Posterior vena cava (tissue), 2 donors: ENCODE data around the gene ARFGAP2. TPM values are rescaled to one million over a fixed set of nuclear protein-coding genes. Genes with fewer than 3 reads are reported as not detected.

Source experiments
- DNase-seq: peaks from one replicate; pipeline ENCODE4 v3.0.0-alpha.2; 2020; ENCODE audit warnings: low spot score
- intact Hi-C, 2 donors: fragments of 100-400 bp; cut with DNase I; formaldehyde crosslinking; loops; one replicate each; pipeline versions ENCODE4 v1.14.1 to v1.14.2; 2022 to 2023
- total RNA-seq, 2 donors: library from RNA; stranded (reverse); fragmentation: NEBNext Ultra II Directional; extraction: Animal tissue kit (Norgen Biotek cat#: 25700); gene quantifications; one replicate each; pipeline ENCODE4 v1.2.1, GENCODE V29; 2021
- donor health status: DM: yes; HTN: yes; CAD: no.
- donor health status: DM: yes; HTN: yes; CAD: no.

ARFGAP2 gene
- total RNA-seq, 2 donors from 2014 or later = 49.4 to 58.5 TPM

DNA sequence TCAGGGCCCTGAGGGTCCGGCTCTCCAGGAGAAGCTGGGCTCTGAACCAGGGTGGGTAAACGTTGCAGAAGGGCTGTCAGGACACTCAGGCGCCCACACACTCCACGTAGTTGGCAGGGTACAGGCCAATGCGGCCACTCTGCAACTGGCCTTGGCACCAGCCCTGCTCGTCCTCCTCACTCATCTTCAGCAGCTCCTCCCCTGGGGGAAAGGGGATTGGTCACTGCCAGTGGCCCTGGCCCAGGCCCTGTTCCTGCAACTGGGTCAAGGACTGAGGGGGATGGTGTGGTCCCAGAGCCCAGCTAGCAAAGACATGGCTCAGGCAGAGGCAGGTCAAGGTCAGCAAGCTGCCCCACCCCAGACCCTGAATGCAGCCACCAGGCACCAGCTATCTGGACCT lies 1.2 kb upstream of the ARFGAP2 start:
- DNase-seq = no peak
- intact Hi-C loops = loop anchor here in 1 of 2 donors (5.0 to 10.0 kb wide), 2 partner anchors 39 to 177 kb away; partner anchors contain the start of gene MYBPC3

DNA sequence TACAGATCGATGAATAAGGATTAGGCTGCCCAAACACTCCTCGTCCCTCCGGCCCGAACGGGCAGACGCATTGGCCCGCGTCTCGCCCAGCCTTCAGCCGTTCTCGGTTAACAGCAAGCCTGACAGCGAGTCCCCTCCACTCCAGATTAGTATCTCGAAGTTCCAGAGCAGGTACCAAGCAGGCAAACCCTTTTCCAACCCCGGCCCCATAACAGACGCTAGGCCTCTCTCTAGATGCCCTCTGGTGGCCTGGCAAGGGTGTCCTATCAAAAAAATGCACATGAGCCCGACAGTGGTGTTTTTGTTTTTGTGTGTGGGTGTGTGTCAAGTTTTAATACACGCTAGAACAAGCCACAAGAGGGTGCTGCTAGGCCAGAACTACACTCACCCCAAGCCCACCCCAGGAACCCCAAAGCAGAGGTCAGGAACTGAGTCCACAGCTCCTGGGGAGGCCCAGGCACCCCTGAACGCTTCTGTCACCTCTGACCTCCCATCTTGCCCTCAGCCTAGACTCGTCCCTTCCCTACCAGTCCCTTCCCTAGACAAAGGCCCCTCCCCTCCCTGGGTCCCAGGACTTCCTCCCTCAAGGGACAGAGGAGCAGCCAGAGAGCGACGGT lies 658 bp upstream of the ARFGAP2 start:
- no peak for DNase-seq

DNA sequence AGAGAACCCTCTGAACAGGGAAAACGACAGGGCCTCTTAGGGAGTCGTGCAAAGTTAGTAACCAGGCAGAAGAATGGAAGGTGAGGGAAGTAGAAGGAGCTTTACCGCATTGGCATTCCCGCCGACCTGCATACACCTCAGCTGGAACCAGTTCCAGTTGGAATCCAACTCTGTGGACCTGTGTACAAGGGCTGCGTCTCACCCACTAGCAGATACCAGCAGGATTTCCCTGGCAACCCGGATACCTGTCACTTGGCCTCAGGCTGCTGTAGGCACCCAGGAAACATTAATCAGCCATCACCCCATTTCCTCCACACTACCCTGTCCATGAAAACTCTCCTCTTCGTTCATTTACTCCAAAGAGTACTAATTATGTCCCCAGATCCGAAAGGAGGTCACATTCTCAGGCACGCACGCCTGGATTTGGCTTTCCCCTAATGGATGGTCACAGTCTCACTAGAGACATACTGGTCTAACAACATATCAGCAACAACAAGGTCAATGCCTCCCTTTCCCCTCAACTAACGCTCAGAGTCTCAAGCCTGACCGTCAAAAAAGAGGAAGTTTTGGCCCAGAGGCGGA lies 842 bp downstream of the ARFGAP2 start:
- no peak for DNase-seq
- intact Hi-C loops = loop anchor here in 1 of 2 donors (5.0 to 10.0 kb wide), 2 partner anchors 41 to 179 kb away; partner anchors contain the start of gene MYBPC3

More for the DNA sequence above, 658 bp upstream of the ARFGAP2 start:
- intact Hi-C loops = loop anchor here in 1 of 2 donors (5.0 to 10.0 kb wide), 2 partner anchors 40 to 177 kb away; partner anchors contain the start of gene MYBPC3

DNA sequence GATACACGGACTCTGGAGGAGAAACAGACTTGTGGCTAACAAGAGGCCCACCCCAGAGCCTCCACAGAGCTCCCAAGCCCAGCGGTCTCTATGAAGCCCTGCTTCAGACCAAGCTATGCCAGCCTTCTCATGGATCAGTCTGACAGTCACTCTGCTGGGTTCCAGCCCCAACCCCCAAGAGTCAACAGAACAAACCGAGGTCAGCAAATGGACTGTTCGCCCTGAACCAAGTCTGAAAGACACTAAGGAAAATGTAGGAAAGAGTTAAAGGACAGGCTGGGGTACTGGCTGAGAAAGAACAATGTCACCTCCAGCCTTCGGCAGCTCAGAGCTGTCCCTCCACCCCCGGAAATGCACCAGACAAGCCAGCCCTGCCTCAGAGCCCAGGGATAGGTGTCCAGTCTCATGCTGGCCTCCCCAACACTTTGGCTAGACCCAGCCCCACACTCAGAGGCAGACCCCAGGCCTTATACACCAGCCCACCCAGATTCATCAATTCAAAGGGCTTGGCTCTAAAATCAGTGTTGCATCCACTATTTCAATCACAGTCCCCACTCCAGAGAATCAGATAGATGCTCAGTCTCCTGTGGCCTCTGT lies 3.8 kb downstream of the ARFGAP2 start:
- intact Hi-C loops = loop anchor here in 1 of 2 donors (10.0 kb wide), 1 partner anchor 182 kb away; the partner anchor contains the start of gene MYBPC3
- DNase-seq = no peak

DNA sequence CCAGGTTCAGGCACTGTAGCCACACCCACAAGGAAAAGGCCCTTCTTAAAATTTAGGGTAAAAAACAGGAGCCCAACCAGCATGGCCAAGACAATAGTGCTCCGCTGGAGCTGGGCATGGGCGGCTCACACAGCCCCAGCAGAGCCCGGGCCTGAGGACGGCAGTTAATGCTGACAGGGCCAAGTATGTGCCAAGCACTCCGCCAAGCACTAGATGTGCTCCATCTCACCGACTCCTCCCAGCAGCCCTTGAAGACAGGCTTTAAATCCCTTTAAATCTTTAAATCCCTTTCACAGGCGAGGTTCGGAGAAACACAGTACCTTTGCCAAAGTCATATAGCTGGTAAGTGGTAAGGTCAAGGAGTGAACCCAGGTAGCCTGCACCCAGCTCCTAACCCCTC lies 4.8 kb downstream of the ARFGAP2 start:
- intact Hi-C loops = loop anchor here in 1 of 2 donors (10.0 kb wide), 1 partner anchor 183 kb away; the partner anchor contains the start of gene MYBPC3
- DNase-seq = no peak

DNA sequence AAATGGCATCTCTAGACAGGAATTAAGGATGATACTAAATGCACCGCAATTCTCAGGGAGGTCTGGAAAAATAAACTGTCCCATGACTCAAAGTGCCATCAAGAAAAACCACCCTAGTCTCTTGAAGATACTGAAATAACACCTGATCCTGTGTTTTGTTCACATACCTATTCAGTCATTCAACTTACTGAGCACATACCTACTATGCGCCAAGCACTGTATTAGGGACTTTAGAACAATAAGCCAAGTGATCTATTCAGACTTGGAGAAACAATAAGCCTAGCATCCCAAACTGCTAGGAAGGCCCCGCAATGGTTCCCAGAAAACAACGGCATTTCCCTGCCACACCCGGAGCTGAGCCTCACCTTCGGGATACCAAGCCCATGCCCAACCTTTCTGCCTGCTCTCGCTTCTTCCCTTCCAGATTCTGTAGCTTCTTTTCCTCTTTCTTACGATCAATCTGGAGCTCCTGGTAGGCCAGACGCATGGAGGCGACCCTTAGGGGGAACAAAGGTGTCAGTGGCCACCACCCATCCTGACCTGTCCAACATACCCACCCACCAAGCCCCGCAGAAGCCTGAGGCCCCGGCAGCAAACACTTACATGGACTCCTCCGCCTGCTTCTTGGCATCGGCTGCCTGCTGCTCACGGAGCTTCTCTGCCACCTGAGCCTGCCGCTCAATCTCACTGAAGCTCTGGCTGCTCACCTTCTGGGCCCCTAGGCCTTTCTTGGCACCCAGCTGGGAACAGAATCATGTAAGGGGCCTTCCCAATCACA lies 5.4 kb downstream of the ARFGAP2 start:
- intact Hi-C loops = loop anchor here in 1 of 2 donors (10.0 kb wide), 1 partner anchor 184 kb away; the partner anchor contains the start of gene MYBPC3
- no peak for DNase-seq

DNA sequence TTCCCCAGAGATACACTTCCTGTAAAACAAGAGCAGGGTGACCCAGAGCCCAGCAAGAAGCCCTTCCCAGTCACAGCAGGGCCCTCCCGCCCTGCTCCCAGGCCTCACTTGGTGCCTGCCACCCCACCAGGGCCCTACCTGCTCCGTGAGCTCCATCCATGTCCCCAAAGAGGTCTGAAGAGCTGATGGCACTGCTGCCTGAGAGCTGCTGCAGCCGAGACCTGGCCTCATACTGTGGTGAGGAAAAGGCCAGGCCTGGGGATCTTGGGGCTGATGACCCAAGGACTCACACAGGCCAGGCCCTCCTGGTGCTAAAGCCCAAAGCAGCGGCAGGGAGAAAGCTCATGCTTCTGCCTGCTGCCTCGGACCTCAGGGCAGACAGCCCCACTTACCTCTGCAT lies 10.3 kb downstream of the ARFGAP2 start:
- intact Hi-C loops = no loop called here

DNA sequence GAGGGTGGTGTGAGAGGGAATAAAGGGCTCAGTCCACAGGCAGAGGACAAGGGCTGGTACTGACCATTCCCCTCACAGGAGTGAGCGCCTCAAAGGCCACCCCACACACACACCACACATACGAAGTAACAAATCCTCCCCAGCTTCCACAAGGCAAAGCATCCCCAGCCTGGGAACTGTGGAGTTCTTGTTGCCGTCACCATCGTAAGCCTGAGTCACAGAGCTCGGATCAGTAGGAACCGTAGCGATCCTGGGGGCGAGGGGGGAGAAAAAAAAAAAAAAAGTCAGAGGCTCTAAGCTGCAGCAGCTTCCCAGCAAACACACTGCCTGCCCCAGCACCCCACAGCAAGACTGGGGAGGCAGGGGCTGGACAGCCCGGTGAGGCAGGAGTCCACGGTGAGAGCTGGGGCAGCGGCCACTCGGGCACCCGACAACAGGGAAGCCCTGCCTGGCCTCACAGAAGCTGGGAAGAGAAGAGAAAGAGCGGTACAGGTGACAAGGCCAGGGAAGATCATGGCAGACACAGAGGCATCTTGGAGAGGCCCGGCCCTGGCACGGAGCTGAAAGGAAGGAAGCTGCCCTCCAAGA lies 11.3 kb downstream of the ARFGAP2 start:
- intact Hi-C loops = no loop called here
- no peak for DNase-seq

More for the DNA sequence above, 10.3 kb downstream of the ARFGAP2 start:
- no peak for DNase-seq

DNA sequence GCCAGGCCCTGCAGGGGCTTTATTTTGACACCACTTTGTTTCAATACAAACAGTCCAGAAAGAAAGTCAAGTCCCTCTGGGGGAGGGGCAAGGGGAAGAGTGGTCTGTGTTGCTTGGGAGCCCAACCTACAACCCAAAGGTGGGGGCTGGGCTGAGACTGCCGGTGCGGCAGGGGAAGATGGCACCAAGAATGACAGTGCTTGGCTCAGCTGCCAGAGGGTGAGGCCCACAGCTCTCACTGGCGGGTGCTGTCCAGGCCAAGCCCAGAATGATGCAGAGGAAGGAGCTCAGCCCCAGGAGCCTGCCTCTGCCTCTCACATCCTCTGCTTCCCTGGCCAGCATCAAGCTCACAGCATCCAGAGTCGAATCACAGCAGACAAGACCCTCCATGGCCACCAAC lies 12.4 kb downstream of the ARFGAP2 start:
- no peak for DNase-seq
- intact Hi-C loops = no loop called here

DNA sequence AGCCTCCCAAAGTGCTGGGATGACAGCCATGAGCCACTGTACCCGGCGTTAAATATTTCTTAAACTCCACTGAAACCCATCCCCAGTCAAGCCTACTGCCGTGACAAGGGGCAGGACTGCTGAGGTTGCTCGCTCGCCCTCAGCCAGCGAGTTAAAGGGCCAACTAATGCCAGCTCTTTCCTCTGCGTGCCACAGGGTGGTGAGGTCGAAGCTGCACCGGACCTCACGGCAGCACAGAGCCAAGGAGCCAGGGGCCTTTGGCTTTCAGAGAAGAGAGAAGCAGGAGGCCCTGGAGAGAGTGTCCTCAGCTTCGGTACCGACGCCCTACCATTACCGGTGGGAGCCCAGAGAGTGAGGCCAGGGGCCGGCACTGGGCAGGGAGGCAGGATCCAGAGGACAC lies 12.8 kb downstream of the ARFGAP2 start:
- intact Hi-C loops = no loop called here
- no peak for DNase-seq

DNA sequence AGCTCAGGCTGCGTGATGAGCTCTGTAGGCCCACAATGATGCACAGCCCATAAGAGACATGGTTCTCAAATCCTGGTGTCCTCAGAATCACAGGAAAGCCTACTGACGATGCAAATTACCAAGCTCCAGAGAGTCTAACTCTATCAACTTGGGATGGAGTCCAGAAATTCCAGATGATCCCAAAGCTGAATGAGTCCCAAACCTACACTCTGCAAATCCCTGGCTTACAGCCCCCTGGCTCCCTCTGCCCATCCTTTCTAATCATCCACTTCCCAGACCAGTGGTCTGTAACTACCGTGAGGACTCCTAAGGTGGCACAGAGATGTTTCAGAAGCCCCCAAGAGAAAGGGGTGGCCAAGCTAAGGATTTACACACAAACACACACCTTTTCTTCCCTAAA lies 13.5 kb downstream of the ARFGAP2 start:
- DNase-seq = no peak
- intact Hi-C loops = no loop called here

DNA sequence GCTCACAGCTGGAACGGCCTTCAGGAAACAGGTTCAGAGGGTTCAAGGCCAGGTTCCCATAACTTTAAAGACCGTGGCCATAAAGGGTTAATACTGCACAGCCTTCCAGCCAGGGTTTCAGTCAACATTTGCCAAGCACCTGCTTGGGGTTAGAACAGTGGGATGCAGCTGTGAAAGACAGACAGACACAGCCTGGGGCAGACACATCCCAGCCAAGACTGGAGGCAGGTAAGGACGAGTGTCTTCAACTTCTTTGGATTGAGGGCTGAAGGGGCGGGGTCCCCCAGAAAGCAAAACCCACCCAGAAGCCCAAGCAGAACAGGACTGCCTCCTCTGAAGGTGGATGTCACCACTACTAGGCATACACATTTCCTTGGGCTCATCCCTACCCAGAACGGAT lies 14.3 kb downstream of the ARFGAP2 start:
- DNase-seq = no peak
- intact Hi-C loops = no loop called here

DNA sequence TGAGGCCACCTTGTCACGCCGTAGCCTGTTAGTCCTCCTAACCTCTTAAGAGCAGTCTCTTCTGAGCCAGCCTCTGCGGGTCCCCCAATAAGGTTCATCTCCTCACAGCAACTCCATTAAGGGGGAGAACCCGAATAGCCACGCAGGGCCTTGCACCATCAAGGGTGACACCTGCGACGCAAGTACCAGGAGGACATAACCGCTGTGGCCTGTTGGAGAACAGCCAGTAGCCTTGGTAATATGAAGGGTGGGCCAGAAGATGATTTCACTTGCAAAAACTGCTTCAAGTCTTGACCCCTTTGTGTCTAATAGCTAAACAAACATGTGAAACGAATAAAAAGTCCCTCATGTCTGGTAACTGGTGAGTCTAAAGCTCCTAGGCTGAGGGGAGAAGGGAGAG lies 14.8 kb downstream of the ARFGAP2 start:
- DNase-seq = no peak
- intact Hi-C loops = no loop called here

DNA sequence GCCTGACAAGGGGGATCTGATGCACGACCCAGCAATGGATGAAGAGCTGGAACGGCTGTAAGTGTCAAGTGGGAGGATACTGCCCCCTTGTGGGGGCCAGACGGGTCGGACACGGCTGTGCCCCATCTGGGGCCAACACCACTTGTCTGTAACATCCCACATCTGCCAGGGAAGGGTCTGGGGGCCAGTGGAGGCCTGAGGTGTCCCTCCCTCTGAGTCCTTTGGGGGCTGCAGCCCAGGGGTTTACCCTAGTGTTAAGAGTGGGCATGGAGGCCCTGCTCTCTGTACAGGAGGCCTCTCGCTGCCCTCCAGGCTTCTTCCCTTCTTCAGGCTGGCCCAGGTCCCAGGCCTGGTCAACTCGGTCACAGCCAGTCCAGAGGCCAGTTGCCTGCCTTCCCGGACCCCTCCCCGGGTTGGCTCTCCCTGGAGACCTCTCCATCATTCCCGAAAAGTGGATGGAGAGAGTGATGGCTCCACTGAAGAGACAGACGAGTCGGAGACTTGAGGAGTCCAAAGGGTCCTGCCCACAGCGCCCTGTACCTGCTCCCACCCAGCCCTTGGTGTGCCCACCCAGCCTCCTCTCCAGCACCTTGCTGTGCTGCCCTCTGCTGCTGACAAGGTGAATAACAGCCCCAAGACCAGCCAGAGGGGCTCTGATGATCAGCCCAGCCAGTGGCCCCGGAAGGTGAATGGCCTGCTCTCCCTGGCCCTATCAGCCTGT lies 15.4 kb downstream of the ARFGAP2 start:
- DNase-seq = peak; percentile 92
- intact Hi-C loops = no loop called here

DNA sequence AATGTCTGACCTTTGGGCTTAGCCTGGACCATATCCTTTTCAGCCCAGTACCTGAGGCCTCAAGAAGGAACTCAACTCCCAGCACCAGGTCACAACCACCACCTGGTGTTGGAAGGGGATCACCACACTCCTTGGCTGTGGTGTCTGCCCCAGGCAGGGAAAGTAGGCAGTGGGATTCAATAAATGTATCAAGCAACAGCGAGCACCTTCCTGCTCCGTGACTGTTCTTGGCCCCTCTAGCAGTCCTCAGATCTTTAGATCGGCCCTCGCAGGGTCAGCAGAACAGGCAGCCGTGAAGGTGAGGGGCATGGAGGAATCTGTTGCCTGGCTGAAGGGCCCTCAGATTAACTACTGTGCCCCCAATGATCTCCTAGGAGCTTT lies 15.9 kb downstream of the ARFGAP2 start:
- DNase-seq = no peak
- intact Hi-C loops = no loop called here

DNA sequence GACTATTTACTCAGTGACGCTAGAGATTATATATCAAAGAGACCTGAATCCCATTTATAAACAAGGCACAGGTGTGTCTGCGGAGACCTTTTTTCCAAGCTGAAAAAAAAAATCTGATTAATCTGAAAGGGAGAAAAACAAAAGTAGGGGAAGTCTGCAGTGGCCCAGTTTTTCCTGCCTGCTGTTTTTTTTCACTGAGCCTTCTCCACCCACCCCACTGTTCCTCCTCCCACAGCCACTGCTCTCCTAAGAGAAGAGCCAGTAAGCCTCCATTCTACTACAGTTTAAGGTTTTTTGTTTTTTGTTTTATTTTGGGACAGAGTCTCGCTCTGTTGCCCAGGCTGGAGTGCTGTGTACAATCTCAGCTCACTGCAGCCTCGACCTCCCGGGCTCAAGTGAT lies 18.4 kb downstream of the ARFGAP2 start:
- DNase-seq = no peak
- intact Hi-C loops = no loop called here

DNA sequence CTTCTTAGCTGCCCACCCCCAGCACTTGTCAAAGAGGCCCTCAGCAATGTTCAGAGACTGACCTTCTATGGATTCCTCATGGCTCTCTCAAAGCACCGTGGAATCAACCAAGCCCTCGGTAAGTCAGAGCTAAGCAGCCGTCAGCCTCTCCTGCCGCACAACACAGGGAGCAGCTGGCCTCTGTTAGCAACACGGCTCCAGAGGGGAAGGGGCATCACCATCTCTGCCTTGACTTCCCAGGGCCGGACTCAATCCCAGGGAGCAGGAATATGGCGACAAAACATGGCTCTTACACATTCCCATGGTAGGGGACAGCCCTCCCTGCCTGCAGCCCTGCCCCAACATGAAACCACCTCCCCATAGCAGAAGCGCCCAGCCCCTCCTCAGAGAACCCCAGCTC lies 18.9 kb downstream of the ARFGAP2 start:
- intact Hi-C loops = no loop called here
- no peak for DNase-seq

DNA sequence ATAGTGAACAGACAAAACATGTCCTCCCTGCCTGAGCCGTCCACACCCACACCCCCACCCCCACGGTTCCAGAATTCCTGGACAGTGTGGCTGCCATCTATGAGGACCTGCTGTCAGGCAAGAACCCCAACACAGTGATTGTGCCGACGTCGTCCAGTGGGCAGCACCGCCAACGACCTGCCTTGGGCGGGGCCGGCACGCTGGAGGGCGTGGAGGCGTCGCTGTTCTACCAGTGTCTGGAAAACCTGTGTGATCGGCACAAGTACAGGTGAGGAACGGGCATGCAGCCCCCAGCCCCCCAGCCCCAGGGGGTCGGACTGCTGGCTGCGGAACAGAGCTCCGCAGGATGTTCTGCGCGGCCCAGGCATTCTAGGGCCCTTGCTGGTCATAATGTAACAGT lies 19.7 kb downstream of the ARFGAP2 start:
- no peak for DNase-seq
- intact Hi-C loops = no loop called here

DNA sequence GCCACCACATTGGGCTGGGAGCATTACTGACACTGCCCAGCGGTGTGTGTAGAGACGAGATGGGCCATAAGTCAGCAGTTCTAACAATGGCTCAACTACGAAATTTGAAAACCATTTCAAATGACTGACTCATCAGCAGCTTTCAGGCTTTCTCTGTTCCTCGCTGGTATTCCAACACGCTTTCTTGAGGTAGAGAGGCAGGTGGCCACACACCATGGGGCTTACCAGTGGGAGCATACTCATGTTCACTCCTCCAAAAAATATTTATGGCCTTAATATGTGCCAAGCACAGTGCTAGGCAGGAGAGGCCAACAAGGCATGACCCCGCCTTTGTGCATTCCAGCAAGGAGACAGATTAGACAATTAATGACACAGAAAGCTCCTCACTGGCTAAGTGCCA lies 20.3 kb downstream of the ARFGAP2 start:
- intact Hi-C loops = no loop called here
- no peak for DNase-seq
